ENCODE data around the gene FOLR2.
"Not testable (repeated sequence)": the region's sequence is repeated elsewhere in the genome, so short reads cannot be mapped to it uniquely, and the experiment has no call there.

Gene FOLR2

GRCh38 chr11:72257570-72257969 is 41.0 kb downstream of the FOLR2 start:
- no peak overlapping the region for H3K4me3 ChIP-seq (ENCODE audit: low read depth, low read length)
- no peaks in the 10 kb centered on the region for H3K36me3 ChIP-seq (ENCODE audit: control insufficient read depth, insufficient read depth, low read length)
- H3K4me2 ChIP-seq (ENCODE audit: low read length), result no peak overlapping the region
- H3K27me3 ChIP-seq (ENCODE audit: control insufficient read depth, insufficient read depth, low read length), result no peaks in the 10 kb centered on the region
- H3K9ac ChIP-seq, result no peak overlapping the region
- H3K4me1 ChIP-seq, result no peaks in the 10 kb centered on the region
- no peaks in the 10 kb centered on the region for H3K79me2 ChIP-seq
- no peak overlapping the region for H2AFZ ChIP-seq
- no peaks in the 10 kb centered on the region for H3K9me3 ChIP-seq (ENCODE audit: control insufficient read depth, low read length)
- no peak for TF ChIP-seq CTCF (IDR thresholded peaks at IDR 0.05)
- no peak overlapping the region for H3K27ac ChIP-seq

- no peaks in the 10 kb centered on the region for H3K79me2 ChIP-seq
- no peaks in the 10 kb centered on the region for H3K36me3 ChIP-seq (ENCODE audit: control insufficient read depth, insufficient read depth, low read length)
- no peaks in the 10 kb centered on the region for H3K4me1 ChIP-seq
- no peak overlapping the region for H3K4me3 ChIP-seq (ENCODE audit: low read depth, low read length)
- TF ChIP-seq CTCF (IDR thresholded peaks at IDR 0.05), result no peak
- H3K27ac ChIP-seq, result no peak overlapping the region
- no peak overlapping the region for H3K4me2 ChIP-seq (ENCODE audit: low read length)
- no peak overlapping the region for H2AFZ ChIP-seq
- no peaks in the 10 kb centered on the region for H3K27me3 ChIP-seq (ENCODE audit: control insufficient read depth, insufficient read depth, low read length)
- no peak overlapping the region for H3K9ac ChIP-seq
- H3K9me3 ChIP-seq (ENCODE audit: control insufficient read depth, low read length), result no peaks in the 10 kb centered on the region
Measured at GRCh38 chr11:72259490-72259889, 42.9 kb downstream of the FOLR2 start.

GRCh38 chr11:72260574-72260973 is 44.0 kb downstream of the FOLR2 start:
- Histone ChIP-seq H3K36me3 (ENCODE audit: control insufficient read depth, insufficient read depth, low read length) (no peaks in the 10 kb centered on the region), H3K4me2 (ENCODE audit: low read length) (no peak overlapping the region), H3K4me3 (ENCODE audit: low read depth, low read length) (no peak overlapping the region), H3K27ac (no peak overlapping the region), H3K4me1 (no peaks in the 10 kb centered on the region), H3K9ac (no peak overlapping the region), H2AFZ (no peak overlapping the region), H3K9me3 (ENCODE audit: control insufficient read depth, low read length) (no peaks in the 10 kb centered on the region), H3K27me3 (ENCODE audit: control insufficient read depth, insufficient read depth, low read length) (no peaks in the 10 kb centered on the region), H3K79me2 (no peaks in the 10 kb centered on the region)
- no peak for TF ChIP-seq CTCF (IDR thresholded peaks at IDR 0.05)

GRCh38 chr11:72263361-72263760 is 46.8 kb downstream of the FOLR2 start:
- H3K4me3 ChIP-seq (ENCODE audit: low read depth, low read length), result no peak overlapping the region
- no peak for TF ChIP-seq CTCF (IDR thresholded peaks at IDR 0.05)
- H3K4me1 ChIP-seq, result no peaks in the 10 kb centered on the region
- H3K4me2 ChIP-seq (ENCODE audit: low read length), result no peak overlapping the region
- no peaks in the 10 kb centered on the region for H3K27me3 ChIP-seq (ENCODE audit: control insufficient read depth, insufficient read depth, low read length)
- no peaks in the 10 kb centered on the region for H3K36me3 ChIP-seq (ENCODE audit: control insufficient read depth, insufficient read depth, low read length)
- no peaks in the 10 kb centered on the region for H3K9me3 ChIP-seq (ENCODE audit: control insufficient read depth, low read length)
- H2AFZ ChIP-seq, result no peak overlapping the region
- no peak overlapping the region for H3K27ac ChIP-seq
- no peak overlapping the region for H3K9ac ChIP-seq
- H3K79me2 ChIP-seq, result no peaks in the 10 kb centered on the region

GRCh38 chr11:72265951-72266350 is 49.4 kb downstream of the FOLR2 start:
- Histone ChIP-seq H3K9ac (no peak overlapping the region), H3K4me2 (ENCODE audit: low read length) (no peak overlapping the region), H2AFZ (no peak overlapping the region), H3K4me1 (no peaks in the 10 kb centered on the region), H3K79me2 (no peaks in the 10 kb centered on the region), H3K27me3 (ENCODE audit: control insufficient read depth, insufficient read depth, low read length) (no peaks in the 10 kb centered on the region), H3K4me3 (ENCODE audit: low read depth, low read length) (no peak overlapping the region), H3K9me3 (ENCODE audit: control insufficient read depth, low read length) (no peaks in the 10 kb centered on the region), H3K36me3 (ENCODE audit: control insufficient read depth, insufficient read depth, low read length) (no peaks in the 10 kb centered on the region), H3K27ac (no peak overlapping the region)
- no peak for TF ChIP-seq CTCF (IDR thresholded peaks at IDR 0.05)

- not testable (repeated sequence) for H3K27me3 ChIP-seq (ENCODE audit: control insufficient read depth, insufficient read depth, low read length); H3K4me1 ChIP-seq; H3K4me2 ChIP-seq (ENCODE audit: low read length); H3K9ac ChIP-seq; H3K4me3 ChIP-seq (ENCODE audit: low read depth, low read length); H3K9me3 ChIP-seq (ENCODE audit: control insufficient read depth, low read length); H3K79me2 ChIP-seq; H3K27ac ChIP-seq; H3K36me3 ChIP-seq (ENCODE audit: control insufficient read depth, insufficient read depth, low read length); H2AFZ ChIP-seq
Measured at GRCh38 chr11:72266960-72267359, 50.4 kb downstream of the FOLR2 start.
